Measurements from ENCODE around the gene AKR1B1. TPM values are rescaled to one million over a fixed set of nuclear protein-coding genes. Genes with fewer than 3 reads are reported as not detected.

The AKR1B1 gene
- total RNA-seq, 1 donor from 2014 or later, result 99.8 TPM

- DNase-seq (ENCODE audit: low spot score, unreplicated experiment), result no peak
- Mint-ChIP-seq H3K4me3 (ENCODE audit: low read depth) (no peak overlapping the region), H3K4me1 (ENCODE audit: low read depth) (peaks cover 3% of the 10 kb centered on the region), H3K9me3 (ENCODE audit: low read depth) (no peaks in the 10 kb centered on the region), H3K27me3 (no peaks in the 10 kb centered on the region), H3K27ac (no peak overlapping the region), H3K36me3 (ENCODE audit: insufficient read depth) (peaks cover 18% of the 10 kb centered on the region)
- no peak for TF ChIP-seq CTCF (IDR thresholded peaks at IDR 0.05; ENCODE audit: unreplicated experiment)
Measured at GRCh38 chr7:134447383-134447782, 11.5 kb downstream of the AKR1B1 start.

GRCh38 chr7:134446923-134447322, 12.0 kb downstream of the AKR1B1 start:
- no peak for DNase-seq (ENCODE audit: low spot score, unreplicated experiment)
- peaks cover 18% of the 10 kb centered on the region for H3K36me3 Mint-ChIP-seq (ENCODE audit: insufficient read depth)
- H3K4me1 Mint-ChIP-seq (ENCODE audit: low read depth), result no peaks in the 10 kb centered on the region
- H3K27ac Mint-ChIP-seq, result no peak overlapping the region
- TF ChIP-seq CTCF (IDR thresholded peaks at IDR 0.05; ENCODE audit: unreplicated experiment), result no peak
- H3K27me3 Mint-ChIP-seq, result no peaks in the 10 kb centered on the region
- no peak overlapping the region for H3K4me3 Mint-ChIP-seq (ENCODE audit: low read depth)
- no peaks in the 10 kb centered on the region for H3K9me3 Mint-ChIP-seq (ENCODE audit: low read depth)

GRCh38 chr7:134446446-134446845, 12.5 kb downstream of the AKR1B1 start:
- DNase-seq (ENCODE audit: low spot score, unreplicated experiment), result no peak
- H3K36me3 Mint-ChIP-seq (ENCODE audit: insufficient read depth), result peaks cover 18% of the 10 kb centered on the region
- no peak overlapping the region for H3K4me3 Mint-ChIP-seq (ENCODE audit: low read depth)
- no peaks in the 10 kb centered on the region for H3K27me3 Mint-ChIP-seq
- no peak for TF ChIP-seq CTCF (IDR thresholded peaks at IDR 0.05; ENCODE audit: unreplicated experiment)
- H3K4me1 Mint-ChIP-seq (ENCODE audit: low read depth), result no peaks in the 10 kb centered on the region
- no peaks in the 10 kb centered on the region for H3K9me3 Mint-ChIP-seq (ENCODE audit: low read depth)
- no peak overlapping the region for H3K27ac Mint-ChIP-seq

- Mint-ChIP-seq H3K27ac (no peak overlapping the region), H3K9me3 (ENCODE audit: low read depth) (no peaks in the 10 kb centered on the region), H3K4me3 (ENCODE audit: low read depth) (no peak overlapping the region), H3K27me3 (no peaks in the 10 kb centered on the region), H3K4me1 (ENCODE audit: low read depth) (no peaks in the 10 kb centered on the region), H3K36me3 (ENCODE audit: insufficient read depth) (peaks cover 22% of the 10 kb centered on the region)
- no peak for TF ChIP-seq CTCF (IDR thresholded peaks at IDR 0.05; ENCODE audit: unreplicated experiment)
- no peak for DNase-seq (ENCODE audit: low spot score, unreplicated experiment)
Measured at GRCh38 chr7:134444961-134445315, 14.0 kb downstream of the AKR1B1 start.

- Mint-ChIP-seq H3K4me3 (ENCODE audit: low read depth) (no peak overlapping the region), H3K27me3 (no peaks in the 10 kb centered on the region), H3K27ac (no peak overlapping the region), H3K9me3 (ENCODE audit: low read depth) (no peaks in the 10 kb centered on the region), H3K36me3 (ENCODE audit: insufficient read depth) (peaks cover 22% of the 10 kb centered on the region), H3K4me1 (ENCODE audit: low read depth) (no peaks in the 10 kb centered on the region)
- TF ChIP-seq CTCF (IDR thresholded peaks at IDR 0.05; ENCODE audit: unreplicated experiment), result no peak
- DNase-seq (ENCODE audit: low spot score, unreplicated experiment), result no peak
Measured at GRCh38 chr7:134444198-134444960, 14.5 kb downstream of the AKR1B1 start.
